ENCODE measurements around the gene SBF1. TPM values are rescaled to one million over a fixed set of nuclear protein-coding genes. Genes with fewer than 3 reads are reported as not detected.

SBF1 gene
- polyA plus RNA-seq, 1 donor from 2014 or later: 58.9 TPM

- Histone ChIP-seq H3K9me3 (ENCODE audit: low read length) (no peaks in the 10 kb centered on the region), H2AFZ (ENCODE audit: low read depth, low read length) (no peak overlapping the region), H3K9ac (ENCODE audit: low read length) (no peak overlapping the region), H3K36me3 (ENCODE audit: insufficient read depth, low read length) (no peaks in the 10 kb centered on the region), H3K27me3 (ENCODE audit: insufficient read depth, low read depth, low read length) (no peaks in the 10 kb centered on the region), H3K4me3 (ENCODE audit: low read length) (no peak overlapping the region), H3K79me2 (replicated peaks; ENCODE audit: insufficient read depth, low read length) (peaks cover 10% of the 10 kb centered on the region), H4K20me1 (ENCODE audit: insufficient read depth) (no peaks in the 10 kb centered on the region), H3K4me2 (ENCODE audit: low read length) (no peak overlapping the region), H3F3A (ENCODE audit: insufficient read depth, low read length, poor library complexity, severe bottlenecking) (no peaks in the 10 kb centered on the region), H3K27ac (ENCODE audit: low read length) (no peak overlapping the region), H3K9me2 (ENCODE audit: insufficient read depth, low read length) (no peaks in the 10 kb centered on the region)
- TF ChIP-seq SMC3 (conservative IDR thresholded peaks at IDR 0.05; ENCODE audit: poor library complexity) (no peak), EP300 (conservative IDR thresholded peaks at IDR 0.05; ENCODE audit: poor library complexity, severe bottlenecking) (no peak), EZH2 (IDR thresholded peaks at IDR 0.05; ENCODE audit: borderline replicate concordance, insufficient read depth, low read length, poor library complexity, severe bottlenecking) (no peak), POLR2AphosphoS5 (IDR thresholded peaks at IDR 0.05) (no peak), CTCF (IDR thresholded peaks at IDR 0.05; ENCODE audit: poor library complexity, severe bottlenecking) (no peak), MXI1 (conservative IDR thresholded peaks at IDR 0.05; ENCODE audit: poor library complexity, severe bottlenecking) (no peak), REST (IDR thresholded peaks at IDR 0.05; ENCODE audit: borderline replicate concordance) (no peak), TAF1 (IDR thresholded peaks at IDR 0.05; ENCODE audit: low read depth) (no peak), RAD21 (conservative IDR thresholded peaks at IDR 0.05) (no peak)
These were observed 28.8 kb upstream of the SBF1 start for GRCh38 chr22:50503475-50504145.

- H3K4me2 ChIP-seq (ENCODE audit: low read length): no peak overlapping the region
- H3K36me3 ChIP-seq (ENCODE audit: insufficient read depth, low read length): no peaks in the 10 kb centered on the region
- no peaks in the 10 kb centered on the region for H4K20me1 ChIP-seq (ENCODE audit: insufficient read depth)
- H2AFZ ChIP-seq (ENCODE audit: low read depth, low read length): no peak overlapping the region
- H3K27ac ChIP-seq (ENCODE audit: low read length): no peak overlapping the region
- H3K9me2 ChIP-seq (ENCODE audit: insufficient read depth, low read length): no peaks in the 10 kb centered on the region
- H3K9ac ChIP-seq (ENCODE audit: low read length): no peak overlapping the region
- peaks cover 10% of the 10 kb centered on the region for H3K79me2 ChIP-seq (replicated peaks; ENCODE audit: insufficient read depth, low read length)
- H3K27me3 ChIP-seq (ENCODE audit: insufficient read depth, low read depth, low read length): no peaks in the 10 kb centered on the region
- H3F3A ChIP-seq (ENCODE audit: insufficient read depth, low read length, poor library complexity, severe bottlenecking): no peaks in the 10 kb centered on the region
- no peak overlapping the region for H3K4me3 ChIP-seq (ENCODE audit: low read length)
- no peaks in the 10 kb centered on the region for H3K9me3 ChIP-seq (ENCODE audit: low read length)
- no peak for TF ChIP-seq MXI1 (conservative IDR thresholded peaks at IDR 0.05; ENCODE audit: poor library complexity, severe bottlenecking)
- TF ChIP-seq REST (IDR thresholded peaks at IDR 0.05; ENCODE audit: borderline replicate concordance): no peak
- no peak for TF ChIP-seq EP300 (conservative IDR thresholded peaks at IDR 0.05; ENCODE audit: poor library complexity, severe bottlenecking)
- TF ChIP-seq CTCF (IDR thresholded peaks at IDR 0.05; ENCODE audit: poor library complexity, severe bottlenecking): no peak
- no peak for TF ChIP-seq POLR2AphosphoS5 (IDR thresholded peaks at IDR 0.05)
- TF ChIP-seq RAD21 (conservative IDR thresholded peaks at IDR 0.05): no peak
- no peak for TF ChIP-seq SMC3 (conservative IDR thresholded peaks at IDR 0.05; ENCODE audit: poor library complexity)
- TF ChIP-seq EZH2 (IDR thresholded peaks at IDR 0.05; ENCODE audit: borderline replicate concordance, insufficient read depth, low read length, poor library complexity, severe bottlenecking): no peak
- TF ChIP-seq TAF1 (IDR thresholded peaks at IDR 0.05; ENCODE audit: low read depth): no peak
These were observed 28.0 kb upstream of the SBF1 start for GRCh38 chr22:50502628-50503474.
